COLO668 (cell line): ENCODE data around the gene PRR36.
A peak's percentile ranks its signal among the peaks of the same experiment; 100 is the strongest.
"Not testable (repeated sequence)": the region's sequence is repeated elsewhere in the genome, so short reads cannot be mapped to it uniquely, and the experiment has no call there.

Experiments used
- DNase-seq: peaks from one replicate; lab custom pipeline; 2025; ENCODE audit not compliant: unreplicated experiment; lab: John Stamatoyannopoulos, UW

The PRR36 gene

GRCh38 chr19:7874076-7874896, at the start of gene PRR36:
TSS of gene PRR36 (minus strand) at chr19:7874390. CDS start at chr19:7873689, 701 bp downstream.
- DNase-seq: peak; percentile 91

GRCh38 chr19:7923295-7924191, 49.4 kb upstream of the PRR36 start:
- no peak for DNase-seq

GRCh38 chr19:7922836-7923195, 48.6 kb upstream of the PRR36 start:
- no peak for DNase-seq

GRCh38 chr19:7921967-7922835, 48.0 kb upstream of the PRR36 start:
- no peak for DNase-seq

- no peak for DNase-seq
Observed at GRCh38 chr19:7921302-7921966, 47.2 kb upstream of the PRR36 start.

- peak; percentile 99 for DNase-seq
Observed at GRCh38 chr19:7920519-7921301, 46.5 kb upstream of the PRR36 start.

GRCh38 chr19:7919610-7920518, 45.7 kb upstream of the PRR36 start, which contains the start of gene SNAPC2:
TSS of gene SNAPC2 (plus strand) at chr19:7920338. CDS start at chr19:7920367, 29 bp downstream.
- peak; percentile 98 for DNase-seq

- DNase-seq: no peak
Observed at GRCh38 chr19:7918615-7919421, 44.6 kb upstream of the PRR36 start.

- not testable (repeated sequence) for DNase-seq
Observed at GRCh38 chr19:7918062-7918614, 43.9 kb upstream of the PRR36 start.

GRCh38 chr19:7917267-7918061, 43.3 kb upstream of the PRR36 start:
- peak; percentile 67 for DNase-seq

- DNase-seq: no peak
Observed at GRCh38 chr19:7916955-7917266, 42.7 kb upstream of the PRR36 start.

GRCh38 chr19:7916103-7916954, 42.1 kb upstream of the PRR36 start:
- DNase-seq: peak; percentile 39

- DNase-seq: no peak
Observed at GRCh38 chr19:7915250-7916102, 41.3 kb upstream of the PRR36 start.

GRCh38 chr19:7914598-7915045, 40.4 kb upstream of the PRR36 start, which contains the start of gene TGFBR3L:
TSS of gene TGFBR3L (plus strand) at chr19:7914830.
- no peak for DNase-seq

- DNase-seq: no peak
Observed at GRCh38 chr19:7914099-7914498, 39.9 kb upstream of the PRR36 start.
